Fibroblast of lung (primary cell): ENCODE data around the gene FASTK. TPM values are rescaled to one million over a fixed set of nuclear protein-coding genes. Genes with fewer than 3 reads are reported as not detected.

Experiments
- DNase-seq, 2 donors: peaks; one replicate each; pipeline versions ENCODE4 v3.0.0 to v3.0.0-alpha.2; 2010; ENCODE audit warnings: low read depth in 2 of 2
- H2AFZ ChIP-seq: 2 replicates; pipeline ENCODE4 v1.5.1; 2012; ENCODE audit warnings: low read length, control low read depth, inconsistent platforms
- H3K27ac ChIP-seq: 2 replicates; pipeline ENCODE4 v1.5.1; 2011; ENCODE audit warnings: low read length, control low read depth; ENCODE audit not compliant: insufficient read depth
- H3K27me3 ChIP-seq: 2 replicates; pipeline ENCODE4 v1.5.1; 2011; ENCODE audit warnings: mild to moderate bottlenecking, low read length; ENCODE audit not compliant: control insufficient read depth, insufficient read depth
- H3K36me3 ChIP-seq: 2 replicates; pipeline ENCODE4 v1.5.1; 2011; ENCODE audit warnings: low read length; ENCODE audit not compliant: control insufficient read depth, insufficient read depth
- H3K4me1 ChIP-seq: 2 replicates; pipeline ENCODE4 v1.5.1; 2011; ENCODE audit warnings: low read length; ENCODE audit not compliant: control insufficient read depth, insufficient read depth; ENCODE audit errors: extremely low read depth
- H3K4me2 ChIP-seq: 2 replicates; pipeline ENCODE4 v1.5.1; 2011; ENCODE audit warnings: low read length, control low read depth; ENCODE audit not compliant: insufficient read depth; ENCODE audit errors: extremely low read depth
- H3K4me3 ChIP-seq, 4 experiments: fragments of 200-600 bp in 1 of 4; sonication (generic) in 1 of 4; replicated peaks in 1 of 4; 2 replicates each; pipeline ENCODE4 v1.5.1; 2011 to 2016; ENCODE audit warnings: low read length in 4 of 4, low read depth in 3 of 4, mild to moderate bottlenecking in 3 of 4, control low read depth in 2 of 4, inconsistent platforms in 1 of 4, mixed read lengths in 1 of 4; ENCODE audit not compliant: insufficient read depth in 1 of 4; ENCODE audit errors: control extremely low read depth in 1 of 4
- H3K79me2 ChIP-seq: 2 replicates; pipeline ENCODE4 v1.5.1; 2012; ENCODE audit warnings: mild to moderate bottlenecking, low read length, inconsistent platforms; ENCODE audit not compliant: control insufficient read depth, insufficient read depth
- H3K9ac ChIP-seq: 2 replicates; pipeline ENCODE4 v1.5.1; 2011; ENCODE audit warnings: mild to moderate bottlenecking, low read length, control low read depth; ENCODE audit not compliant: insufficient read depth
- H3K9me3 ChIP-seq: 2 replicates; pipeline ENCODE4 v1.5.1; 2012; ENCODE audit warnings: low read depth, low read length; ENCODE audit not compliant: control insufficient read depth, insufficient read depth
- H4K20me1 ChIP-seq: 2 replicates; pipeline ENCODE4 v1.5.1; 2011; ENCODE audit warnings: low read length; ENCODE audit not compliant: control insufficient read depth, insufficient read depth; ENCODE audit errors: extremely low read depth
- CTCF ChIP-seq, 2 donors: IDR thresholded peaks in 1 of 2; conservative IDR thresholded peaks in 1 of 2; 1 replicate in 1 of 2; 2 replicates in 1 of 2; pipeline ENCODE4 v1.5.1; 2011 to 2012; ENCODE audit warnings: low read length in 2 of 2, control low read depth in 1 of 2, inconsistent platforms in 1 of 2, low read depth in 1 of 2, mild to moderate bottlenecking in 1 of 2
- EZH2 ChIP-seq: IDR thresholded peaks from 2 replicates; pipeline ENCODE4 v1.5.1; 2012; ENCODE audit warnings: low read length, control low read depth, mild to moderate bottlenecking; ENCODE audit errors: missing control alignments
- polyA plus RNA-seq, 2 donors: library from polyadenylated mRNA; depleted of rRNA in 1 of 2; stranded (reverse) in 1 of 2; unstranded in 1 of 2; fragments of >200 nt; gene quantifications; 2 replicates each; pipeline ENCODE4 v1.2.1, GENCODE V29; 2011 to 2012; ENCODE audit warnings: missing spikeins in 1 of 2
- total RNA-seq: library from RNA; depleted of rRNA; stranded (reverse); fragments of >200 nt; gene quantifications from 2 replicates; pipeline ENCODE4 v1.2.1, GENCODE V29; 2014

Gene FASTK
- total and polyA plus RNA-seq, 2 donors (not counting 1 experiment from before 2014, with no cell fraction given): 33.8 to 69.5 TPM

GRCh38 chr7:151103973-151104372 is 23.4 kb upstream of the FASTK start:
- H3K4me3 ChIP-seq: no peak overlapping the region
- TF ChIP-seq EZH2: no peak
- no peak for TF ChIP-seq CTCF (conservative IDR thresholded peaks at IDR 0.05 in 1 of 2, IDR thresholded peaks at IDR 0.05 in 1 of 2; ENCODE audit: low read depth in 1 of 2, low read length in 2 of 2)
- no peak for DNase-seq
- H3K27me3 ChIP-seq: no peaks in the 10 kb centered on the region
- H3K36me3 ChIP-seq: no peaks in the 10 kb centered on the region
- H2AFZ ChIP-seq: no peak overlapping the region
- no peak overlapping the region for H3K9ac ChIP-seq
- H3K9me3 ChIP-seq: no peaks in the 10 kb centered on the region
- H3K4me2 ChIP-seq: no peak overlapping the region
- H3K79me2 ChIP-seq: peaks cover 28% of the 10 kb centered on the region
- H3K27ac ChIP-seq: no peak overlapping the region
- H4K20me1 ChIP-seq: no peaks in the 10 kb centered on the region
- H3K4me1 ChIP-seq: no peaks in the 10 kb centered on the region

GRCh38 chr7:151102991-151103390 is 22.4 kb upstream of the FASTK start:
- TF ChIP-seq CTCF (conservative IDR thresholded peaks at IDR 0.05 in 1 of 2, IDR thresholded peaks at IDR 0.05 in 1 of 2; ENCODE audit: low read depth in 1 of 2, low read length in 2 of 2) (no peak), EZH2 (no peak)
- no peak overlapping the region for H3K4me3 ChIP-seq
- no peak overlapping the region for H3K9ac ChIP-seq
- H3K9me3 ChIP-seq: no peaks in the 10 kb centered on the region
- no peak overlapping the region for H3K27ac ChIP-seq
- no peaks in the 10 kb centered on the region for H3K4me1 ChIP-seq
- no peaks in the 10 kb centered on the region for H3K27me3 ChIP-seq
- H3K4me2 ChIP-seq: no peak overlapping the region
- H2AFZ ChIP-seq: no peak overlapping the region
- peaks cover 29% of the 10 kb centered on the region for H3K79me2 ChIP-seq
- no peak for DNase-seq
- no peaks in the 10 kb centered on the region for H3K36me3 ChIP-seq
- H4K20me1 ChIP-seq: no peaks in the 10 kb centered on the region

- H3K4me2 ChIP-seq: no peak overlapping the region
- H2AFZ ChIP-seq: no peak overlapping the region
- no peak overlapping the region for H3K4me3 ChIP-seq
- DNase-seq: no peak
- H3K9ac ChIP-seq: no peak overlapping the region
- H3K36me3 ChIP-seq: no peaks in the 10 kb centered on the region
- H3K4me1 ChIP-seq: no peaks in the 10 kb centered on the region
- H4K20me1 ChIP-seq: no peaks in the 10 kb centered on the region
- no peak for TF ChIP-seq EZH2
- TF ChIP-seq CTCF (conservative IDR thresholded peaks at IDR 0.05 in 1 of 2, IDR thresholded peaks at IDR 0.05 in 1 of 2; ENCODE audit: low read depth in 1 of 2, low read length in 2 of 2): no peak
- H3K27me3 ChIP-seq: no peaks in the 10 kb centered on the region
- H3K9me3 ChIP-seq: no peaks in the 10 kb centered on the region
- H3K79me2 ChIP-seq: peaks cover 35% of the 10 kb centered on the region
- no peak overlapping the region for H3K27ac ChIP-seq
Measured at GRCh38 chr7:151101621-151102396, 21.2 kb upstream of the FASTK start.
